Cardiac septum (tissue), 1 donor: ENCODE results near the gene AIMP2. TPM values are rescaled to one million over a fixed set of nuclear protein-coding genes. Genes with fewer than 3 reads are reported as not detected.
A peak's percentile ranks its signal among the peaks of the same experiment; 100 is the strongest.
"Not testable (repeated sequence)": the region's sequence is repeated elsewhere in the genome, so short reads cannot be mapped to it uniquely, and the experiment has no call there.

ENCODE experiments used
- DNase-seq: peaks from one replicate; pipeline ENCODE4 v3.0.0-alpha.2; 2020; ENCODE audit warnings: low spot score
- intact Hi-C: fragments of 100-400 bp; cut with DNase I; formaldehyde crosslinking; loops from one replicate; pipeline ENCODE4 v1.14.0; 2022
- long read RNA-seq: library from polyadenylated mRNA; unstranded; transcript quantifications from one replicate; pipeline ENCODE4 v2.0.0, GENCODE V29; 2021
- total RNA-seq: library from RNA; stranded (reverse); fragmentation: NEBNext Ultra II Directional; extraction: Animal tissue kit (Norgen Biotek cat#: 25700); gene quantifications from one replicate; pipeline ENCODE4 v1.2.1, GENCODE V29; 2021
- donor health status: DM: no; HTN: no; CAD: no.

Gene AIMP2
- 42.3 TPM for total RNA-seq
- long read RNA-seq, transcript AIMP2-201 (4 exons, 1,225 nt) = major isoform, 39 of 63 reads
- long read RNA-seq, partial matches to known transcripts = 1 of 63 reads
- long read RNA-seq, other reads (novel, unspliced or antisense) = 22 of 63 reads

GRCh38 chr7:6008668-6009611 is at the start of gene AIMP2, which contains the start of gene PMS2:
Gene AIMP2 (plus strand): TSS chr7:6009272. CDS start chr7:6009364, 92 bp downstream.
Gene PMS2 (minus strand): TSS chr7:6009049. CDS start chr7:6009019, 30 bp downstream.
- intact Hi-C loops = no loop called here
- DNase-seq = peak; percentile 99

DNA sequence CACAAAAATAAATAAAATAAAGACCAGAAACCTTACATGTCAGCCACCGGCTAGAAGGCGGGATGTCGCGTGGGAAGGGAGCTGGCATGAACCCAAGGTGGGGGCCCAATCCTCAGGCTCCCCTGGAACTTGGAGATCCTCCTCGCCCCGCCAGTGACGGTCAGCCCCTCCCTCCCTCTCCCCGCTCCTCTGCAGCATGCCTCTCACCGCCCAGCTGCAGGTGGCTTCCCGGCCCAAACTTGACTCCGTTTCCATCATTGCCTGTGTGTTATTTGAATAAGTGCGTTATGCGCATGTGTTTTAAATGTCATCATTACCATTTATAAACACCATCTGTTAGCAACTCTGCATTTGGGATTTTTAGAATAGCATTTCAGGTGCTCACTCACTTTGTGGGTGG is 45.9 kb upstream of the AIMP2 start:
- intact Hi-C loops, DNase-seq: not testable (repeated sequence)

DNA sequence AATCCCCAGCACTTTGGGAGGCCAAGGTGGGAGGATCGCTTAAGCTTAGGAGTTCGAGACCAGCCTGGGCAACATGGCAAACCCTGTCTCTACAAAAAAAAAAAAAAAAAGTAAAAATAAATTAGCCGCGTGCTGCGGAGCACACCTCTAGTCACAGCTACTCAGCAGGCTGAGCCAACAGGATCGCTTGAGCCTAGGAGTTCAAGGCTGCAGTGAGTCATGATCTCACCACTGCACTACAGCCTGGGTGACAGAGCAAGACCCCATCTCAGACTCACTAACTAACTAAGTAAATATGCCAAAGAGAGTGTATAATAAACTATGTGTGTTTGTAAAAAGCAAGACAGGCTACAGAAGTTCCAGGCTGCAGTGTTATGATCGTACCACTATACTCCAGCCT is 45.3 kb upstream of the AIMP2 start:
- DNase-seq, intact Hi-C loops: not testable (repeated sequence)

DNA sequence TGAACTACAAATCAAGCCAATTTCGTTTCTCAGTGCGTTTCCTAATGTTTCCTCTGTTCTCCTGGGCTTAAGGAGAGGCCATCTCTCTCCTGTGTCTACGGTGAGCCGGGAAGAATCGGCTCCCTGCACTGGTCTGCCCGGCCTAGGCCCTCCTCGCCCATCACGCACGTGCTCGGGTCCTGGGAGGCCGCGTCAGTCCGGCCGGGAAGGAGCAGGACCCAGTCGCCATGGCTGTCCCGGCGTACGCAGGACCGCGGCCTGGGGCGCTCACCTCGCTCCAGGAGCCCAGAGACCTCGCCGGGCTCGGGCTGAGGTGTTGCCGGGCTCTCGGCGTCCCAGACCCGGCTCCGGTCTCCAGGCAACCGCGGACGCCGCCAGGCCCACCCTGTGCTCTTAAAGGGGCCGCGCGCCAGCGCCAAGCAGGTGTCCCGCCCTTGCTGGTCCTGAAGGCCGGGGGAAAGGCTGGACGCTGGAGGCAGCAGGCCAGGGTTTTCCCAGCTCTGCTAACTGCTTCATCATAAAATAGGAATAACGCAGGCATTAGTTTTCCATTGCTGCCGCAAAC is 38.6 kb upstream of the AIMP2 start, which contains the start of gene RSPH10B:
TSS of gene RSPH10B (minus strand) at position 343 of the 565 bp plus-strand sequence. CDS start 3,573 bp downstream, outside the sequence.
- intact Hi-C loops, DNase-seq: not testable (repeated sequence)

DNA sequence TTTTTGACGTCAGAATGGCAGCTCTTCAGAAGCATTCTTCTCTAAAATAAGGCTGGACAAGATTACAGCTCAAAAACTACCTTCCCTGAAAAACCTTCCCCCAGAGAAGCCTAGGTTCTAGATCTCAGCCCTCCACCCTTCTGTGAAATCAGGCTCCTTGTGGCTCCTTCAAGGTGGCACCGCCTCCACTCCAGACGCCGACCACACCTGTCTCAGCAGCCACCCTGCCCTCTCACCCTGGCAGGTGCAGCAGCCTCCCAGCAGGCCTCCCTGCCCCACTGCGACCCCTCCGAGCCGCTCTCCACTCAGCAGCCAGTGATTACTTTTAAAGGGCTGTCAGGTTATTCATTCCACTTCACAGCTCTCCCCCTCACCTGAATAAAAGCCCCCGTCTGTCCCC is 35.5 kb upstream of the AIMP2 start:
- intact Hi-C loops, DNase-seq: not testable (repeated sequence)

DNA sequence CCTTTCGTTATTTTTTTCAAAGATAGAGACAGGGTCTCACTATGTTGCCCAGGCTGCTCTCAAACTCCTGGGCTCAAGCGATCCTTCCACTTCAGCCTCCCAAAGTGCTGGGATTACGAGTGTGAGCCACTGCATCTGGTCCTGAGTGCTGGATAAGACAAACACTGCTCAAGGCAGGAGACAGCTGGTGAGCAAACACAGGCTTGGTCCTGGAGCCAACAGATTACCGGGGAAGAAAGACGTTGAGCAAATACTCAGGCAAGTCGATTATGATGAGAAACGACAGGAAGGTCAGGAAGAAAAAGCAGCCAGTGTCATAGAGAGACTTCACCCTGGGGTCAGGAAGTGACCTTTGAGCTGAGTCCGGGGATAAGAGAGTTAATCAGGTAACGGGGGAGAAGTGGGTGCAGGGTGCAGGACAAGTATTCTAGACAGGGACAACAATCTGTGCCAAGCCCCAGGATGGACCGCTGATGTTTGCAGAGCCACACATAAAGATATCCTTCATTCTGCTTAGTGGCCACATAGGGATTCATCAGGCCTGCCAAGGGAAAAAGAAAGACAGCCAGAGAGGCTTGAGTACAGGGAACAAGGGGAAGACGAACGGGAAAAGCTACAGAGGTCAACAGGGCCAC is 29.3 kb upstream of the AIMP2 start:
- intact Hi-C loops, DNase-seq: not testable (repeated sequence)

GRCh38 chr7:5987061-5987460 is 22.0 kb upstream of the AIMP2 start:
- DNase-seq, intact Hi-C loops: not testable (repeated sequence)

DNA sequence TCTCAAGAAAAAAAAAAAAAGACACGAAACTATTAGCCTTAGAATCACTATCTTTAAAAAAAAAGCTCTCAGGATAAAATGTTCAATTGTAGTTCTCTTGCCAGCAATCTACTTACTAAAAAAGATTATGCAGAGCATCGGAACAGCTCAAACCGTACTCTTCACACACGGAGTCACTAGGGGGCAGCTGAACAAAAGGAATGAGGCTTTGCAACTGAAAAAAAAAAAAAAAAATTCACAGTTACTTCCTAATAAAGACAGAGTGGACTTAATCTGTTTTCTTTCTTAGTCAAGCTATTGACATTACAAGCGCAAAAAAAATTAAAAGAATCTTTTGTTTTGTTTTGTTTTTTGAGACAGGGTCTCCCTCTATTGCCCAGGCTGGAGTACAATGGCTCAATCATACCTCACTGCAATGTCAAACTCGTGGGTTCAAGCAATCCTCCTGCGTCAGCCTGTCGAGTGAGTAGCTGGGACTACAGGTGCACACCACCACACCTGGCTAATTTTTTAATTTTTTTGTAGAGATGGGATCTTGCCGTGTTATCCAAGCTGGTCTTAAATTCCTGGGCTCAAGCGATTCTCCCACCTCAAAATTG is 11.8 kb upstream of the AIMP2 start:
- intact Hi-C loops = no loop called here
- DNase-seq = no peak

DNA sequence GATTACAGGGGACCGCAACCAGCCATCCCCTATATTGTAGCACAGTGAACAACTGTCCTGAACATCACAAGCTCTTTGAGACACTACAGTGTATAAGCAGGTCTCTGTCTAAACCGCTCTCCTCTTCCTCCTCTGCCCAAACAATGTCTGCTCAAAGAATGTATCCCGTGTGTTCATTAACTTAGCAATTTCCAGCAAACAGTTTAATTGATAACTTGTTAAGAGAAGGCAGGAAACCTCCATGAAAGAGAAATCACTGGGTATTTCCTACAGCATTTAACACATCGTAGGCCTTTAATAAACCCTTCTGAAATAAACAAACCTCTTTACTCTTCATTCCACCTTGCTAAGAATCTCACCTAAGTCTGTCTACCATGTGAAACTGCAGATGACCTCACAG is 1.7 kb upstream of the AIMP2 start:
- intact Hi-C loops = no loop called here

DNA sequence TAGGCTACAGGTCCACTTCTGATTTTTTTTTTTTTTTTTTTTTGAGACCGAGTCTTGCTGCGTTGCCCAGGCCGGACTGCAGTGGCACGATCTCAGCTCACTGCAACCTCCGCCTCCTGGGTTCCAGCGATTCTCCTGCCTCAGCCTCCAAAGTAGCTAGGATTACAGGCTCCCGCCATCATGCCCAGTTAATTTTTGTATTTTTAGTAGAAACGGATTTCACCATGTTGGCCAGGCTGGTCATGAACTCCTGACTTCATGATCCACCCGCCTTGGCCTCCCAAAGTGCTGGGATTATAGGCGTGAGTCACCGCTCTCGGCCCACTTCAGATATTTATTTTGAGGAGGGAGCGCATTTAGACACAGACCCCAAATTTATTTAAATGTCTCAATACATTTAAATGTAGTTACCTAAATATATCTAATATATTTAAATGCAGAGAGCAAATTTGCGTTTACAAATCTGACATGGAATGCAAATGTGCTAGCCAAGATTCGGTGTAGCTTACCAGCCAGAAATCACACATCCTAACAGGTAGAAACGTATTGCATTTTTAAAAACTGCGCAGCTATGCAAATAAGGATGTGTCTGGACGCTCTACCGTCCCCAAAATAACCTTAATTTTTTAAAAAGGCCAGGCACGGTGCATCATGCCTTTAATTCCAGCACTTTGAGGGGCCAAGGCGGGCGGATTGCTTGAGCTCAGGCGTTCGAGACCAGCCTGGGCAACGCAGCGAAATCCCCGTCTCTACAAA is 1.1 kb upstream of the AIMP2 start:
- intact Hi-C loops, DNase-seq: not testable (repeated sequence)

More for the DNA sequence above, 1.7 kb upstream of the AIMP2 start:
- no peak for DNase-seq

DNA sequence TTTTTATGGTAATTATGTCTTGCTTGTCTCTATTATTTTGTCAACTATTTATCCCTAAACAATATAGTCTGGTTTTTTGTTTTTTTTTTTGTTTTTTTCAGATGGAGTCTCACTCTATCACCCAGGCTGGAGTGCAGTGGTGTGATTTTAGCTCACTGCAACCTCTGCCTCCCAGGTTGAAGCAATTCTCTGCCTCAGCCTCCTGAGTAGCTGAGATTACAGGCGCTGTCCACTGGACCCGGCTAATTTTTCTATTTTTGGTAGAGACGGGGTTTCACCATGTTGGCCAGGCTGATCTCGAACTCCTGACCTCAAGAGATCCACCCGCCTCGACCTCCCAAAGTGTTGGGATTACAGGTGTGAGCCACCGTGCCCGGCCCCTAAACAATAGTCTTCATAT is 1.3 kb downstream of the AIMP2 start:
- DNase-seq, intact Hi-C loops: not testable (repeated sequence)

GRCh38 chr7:6011541-6011940 is 2.5 kb downstream of the AIMP2 start:
- DNase-seq = no peak
- intact Hi-C loops = no loop called here

DNA sequence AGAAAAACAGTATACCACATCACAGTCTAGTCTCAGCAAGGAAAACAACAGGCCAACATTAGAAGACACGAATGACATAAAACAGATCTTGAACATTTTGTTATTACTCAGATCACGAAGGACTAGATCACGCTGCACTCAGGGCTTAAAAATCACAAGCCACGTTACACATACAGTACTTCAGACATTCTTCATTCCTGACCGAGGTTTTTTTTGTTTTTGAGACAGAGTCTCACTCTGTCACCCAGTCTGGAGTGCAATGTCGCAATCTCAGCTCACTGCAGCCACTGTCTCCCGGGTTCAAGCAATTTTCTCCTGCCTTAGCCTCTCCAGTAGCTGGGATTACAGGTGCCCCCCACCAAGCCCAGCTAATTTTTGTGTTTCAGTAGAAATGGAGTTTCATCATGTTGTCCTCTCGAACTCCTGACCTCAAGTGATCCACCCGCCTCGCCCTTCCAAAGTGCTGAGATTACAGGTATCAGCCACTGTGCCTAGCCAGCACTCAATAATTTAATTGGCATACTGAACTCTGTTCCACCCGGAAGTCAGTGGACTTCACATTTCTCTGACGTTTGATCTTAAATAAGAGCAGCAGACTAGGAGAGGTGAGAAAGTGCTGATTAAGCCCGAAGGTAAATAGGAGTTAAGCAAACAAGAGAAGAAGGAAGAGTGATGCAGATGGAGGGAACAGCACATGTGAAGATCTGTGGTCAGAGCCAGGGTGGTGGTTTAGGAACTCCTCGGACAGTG is 3.5 kb downstream of the AIMP2 start:
- intact Hi-C loops = no loop called here
- no peak for DNase-seq

GRCh38 chr7:6015917-6016652 is 7.0 kb downstream of the AIMP2 start:
- intact Hi-C loops = no loop called here
- DNase-seq = no peak

DNA sequence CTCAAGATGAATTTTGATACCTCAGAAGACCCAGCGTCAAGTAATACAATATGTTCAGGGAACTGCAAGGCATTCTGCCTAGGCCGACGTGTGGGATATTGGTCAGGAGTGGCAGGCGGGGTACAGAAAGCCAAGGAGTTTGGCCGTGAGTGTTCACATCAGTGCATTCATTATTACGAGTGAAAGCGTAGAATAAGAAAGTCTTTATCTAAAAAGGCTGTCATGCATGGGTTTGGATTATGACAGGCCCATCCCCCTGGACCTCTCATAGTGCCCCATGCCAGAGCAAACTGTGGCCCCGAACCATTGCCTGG is 7.5 kb downstream of the AIMP2 start:
- intact Hi-C loops = no loop called here
- peak; percentile 19 for DNase-seq

DNA sequence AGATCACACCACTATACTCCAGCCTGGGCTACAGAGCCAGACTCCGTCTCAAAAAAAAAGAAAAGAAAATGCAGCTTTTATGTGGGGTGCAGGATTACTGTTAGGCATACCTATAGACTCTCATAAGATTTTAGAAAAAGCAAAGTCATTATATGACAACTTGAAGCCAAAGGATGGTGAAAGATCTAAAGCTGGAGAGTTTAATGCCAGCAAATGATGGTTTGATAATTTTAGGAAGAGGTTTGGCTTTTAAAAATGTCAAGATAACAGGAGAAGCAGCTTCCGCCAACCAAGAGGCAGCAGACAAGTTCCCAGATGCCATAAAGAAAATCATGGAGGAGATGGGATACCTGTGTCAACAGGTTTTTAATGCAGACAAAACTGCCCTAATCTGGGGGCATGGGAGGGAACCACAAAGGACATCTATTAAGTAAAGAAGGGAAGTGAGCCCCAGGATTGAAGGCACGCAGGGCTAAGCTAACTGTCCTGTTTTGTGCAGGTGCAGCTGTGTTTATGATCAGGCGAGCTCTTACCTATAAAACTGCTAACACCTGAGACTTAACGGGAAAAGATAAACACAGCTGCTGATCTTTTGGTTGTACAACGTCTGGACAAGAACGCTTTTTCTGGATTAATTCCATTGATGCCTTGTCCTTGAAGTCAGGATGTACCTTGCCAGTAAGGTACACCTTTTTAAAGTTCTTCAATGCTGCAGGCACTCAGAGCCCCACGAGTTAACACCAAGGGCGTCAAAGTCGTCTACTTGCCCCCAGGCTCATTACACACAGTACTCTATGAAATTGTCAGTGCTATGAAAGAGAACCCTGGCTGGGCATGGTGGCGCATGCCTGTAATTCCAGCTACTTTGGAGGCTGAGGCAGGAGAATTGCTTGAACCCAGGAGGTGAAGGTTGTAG is 11.6 kb downstream of the AIMP2 start:
- intact Hi-C loops = no loop called here
- no peak for DNase-seq

DNA sequence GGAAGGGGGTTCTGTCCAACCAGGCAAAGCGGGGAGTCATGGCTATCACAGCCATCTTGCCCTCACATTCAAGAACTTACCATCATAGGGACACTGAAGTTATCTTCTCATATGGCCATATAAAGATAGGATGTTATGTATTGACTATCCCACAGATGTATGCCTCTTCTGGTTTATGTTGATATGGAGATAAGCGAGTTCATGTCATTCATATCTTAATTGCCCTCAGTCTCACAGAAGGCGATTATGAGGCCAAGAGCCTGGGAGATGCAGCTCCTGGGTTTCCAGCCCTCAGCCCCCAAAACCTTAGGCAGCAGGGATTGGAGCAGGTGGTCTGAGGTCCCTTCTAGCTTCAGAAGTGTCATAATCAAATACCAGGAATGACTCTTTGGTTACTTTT is 13.6 kb downstream of the AIMP2 start:
- intact Hi-C loops = no loop called here

More for the DNA sequence above, 13.6 kb downstream of the AIMP2 start:
- DNase-seq = peak; percentile 2
